GM19023 (cell line): ENCODE measurements around the gene OSBPL1A.
A peak's percentile ranks its signal among the peaks of the same experiment; 100 is the strongest.
"Not testable (repeated sequence)": the region's sequence is repeated elsewhere in the genome, so short reads cannot be mapped to it uniquely, and the experiment has no call there.

Source experiments
- ATAC-seq: cut with Tn5 transposase; IDR thresholded peaks from one replicate; pipeline ENCODE4 v1.9.1; 2021; ENCODE audit warnings: mild to moderate bottlenecking, moderate library complexity; ENCODE audit not compliant: unreplicated experiment

The OSBPL1A gene

GRCh38 chr18:24189664-24190346 is 207.8 kb downstream of the OSBPL1A start:
- ATAC-seq = no peak

GRCh38 chr18:24189007-24189528 is 208.6 kb downstream of the OSBPL1A start:
- ATAC-seq = peak; percentile 83

- ATAC-seq = no peak
Observed at GRCh38 chr18:24188120-24188519, 209.5 kb downstream of the OSBPL1A start.

- ATAC-seq = no peak
Observed at GRCh38 chr18:24187689-24188088, 209.9 kb downstream of the OSBPL1A start.

GRCh38 chr18:24187049-24187448 is 210.6 kb downstream of the OSBPL1A start:
- ATAC-seq = no peak

GRCh38 chr18:24185805-24186204 is 211.8 kb downstream of the OSBPL1A start:
- no peak for ATAC-seq

GRCh38 chr18:24181806-24182205 is 215.8 kb downstream of the OSBPL1A start:
- no peak for ATAC-seq

- no peak for ATAC-seq
Observed at GRCh38 chr18:24180048-24180447, 217.6 kb downstream of the OSBPL1A start.

- ATAC-seq = no peak
Observed at GRCh38 chr18:24177499-24178133, 220.0 kb downstream of the OSBPL1A start.

GRCh38 chr18:24176727-24177416 is 220.8 kb downstream of the OSBPL1A start:
- ATAC-seq = peak; percentile 90

- ATAC-seq = no peak
Observed at GRCh38 chr18:24173997-24174396, 223.6 kb downstream of the OSBPL1A start.

- no peak for ATAC-seq
Observed at GRCh38 chr18:24170360-24170759, 227.3 kb downstream of the OSBPL1A start.

GRCh38 chr18:24168496-24168895 is 229.1 kb downstream of the OSBPL1A start:
- ATAC-seq = no peak

GRCh38 chr18:24161304-24161703 is 236.3 kb downstream of the OSBPL1A start:
- no peak for ATAC-seq

- ATAC-seq = no peak
Observed at GRCh38 chr18:24160086-24160485, 237.5 kb downstream of the OSBPL1A start.

GRCh38 chr18:24157855-24158254 is 239.8 kb downstream of the OSBPL1A start:
- no peak for ATAC-seq

GRCh38 chr18:24153397-24153796 is 244.2 kb downstream of the OSBPL1A start:
- no peak for ATAC-seq

- ATAC-seq = not testable (repeated sequence)
Observed at GRCh38 chr18:24149591-24149990, 248.0 kb downstream of the OSBPL1A start.

- ATAC-seq = no peak
Observed at GRCh38 chr18:24142376-24142775, 255.2 kb downstream of the OSBPL1A start.

- ATAC-seq = no peak
Observed at GRCh38 chr18:24140697-24141096, 256.9 kb downstream of the OSBPL1A start.

- ATAC-seq = peak; percentile 92
Observed at GRCh38 chr18:24138789-24139616, 258.6 kb downstream of the OSBPL1A start, which contains the start of gene CABYR. CABYR (plus strand) TSS chr18:24139062; CDS start chr18:24143115, 4,053 bp downstream.
